GM18873 (cell line): Measurements from ENCODE around the gene NPC1.
"Not testable (repeated sequence)": the region's sequence is repeated elsewhere in the genome, so short reads cannot be mapped to it uniquely, and the experiment has no call there.

ENCODE experiments used
- ATAC-seq: cut with Tn5 transposase; IDR thresholded peaks from one replicate; pipeline ENCODE4 v1.9.1; 2021; ENCODE audit warnings: mild to moderate bottlenecking, moderate library complexity, moderate number of reproducible peaks; ENCODE audit not compliant: unreplicated experiment, low FRiP score

The NPC1 gene

DNA sequence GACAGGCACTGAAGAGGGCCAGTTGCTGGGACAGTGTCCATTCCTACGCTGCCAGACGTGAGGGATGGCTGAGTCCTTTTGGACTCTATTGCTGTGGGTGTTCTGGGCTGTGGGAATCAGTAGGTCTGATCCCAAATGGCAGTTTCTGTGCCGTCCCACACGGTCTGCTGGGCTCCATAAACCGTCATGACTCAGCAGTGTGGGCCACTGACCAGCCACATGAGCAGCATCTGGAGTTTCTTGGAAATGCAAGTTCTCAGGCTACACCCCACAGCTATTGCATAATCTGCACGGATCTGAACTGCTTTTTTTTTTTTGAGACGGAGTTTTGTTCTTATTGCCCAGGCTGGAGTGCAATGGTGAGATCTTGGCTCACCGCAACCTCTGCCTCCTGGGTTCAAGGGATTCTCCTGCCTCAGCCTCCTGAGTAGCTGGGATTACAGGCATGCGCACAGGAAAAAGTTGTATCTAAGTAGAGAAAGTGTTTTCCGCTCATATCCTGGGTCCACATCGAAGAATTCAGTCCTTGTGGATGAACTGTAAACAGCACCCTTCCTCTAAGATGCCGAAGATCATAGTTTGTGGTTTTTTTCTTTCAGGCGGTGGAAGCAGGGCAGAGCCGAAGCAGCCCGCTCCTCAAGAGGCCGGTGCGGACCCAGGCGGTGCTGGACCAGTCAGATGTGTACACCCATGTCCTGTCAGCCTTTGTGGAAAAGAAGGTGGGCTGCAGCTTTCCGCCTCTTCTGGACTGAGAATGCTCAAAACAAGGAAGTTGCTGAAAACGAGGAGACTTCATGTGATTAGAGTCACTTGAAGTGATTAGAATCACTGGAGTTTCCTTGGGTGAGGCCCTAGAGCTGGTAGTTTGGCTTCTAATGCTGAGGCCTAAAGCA is 57.5 kb downstream of the NPC1 start:
- no peak for ATAC-seq

DNA sequence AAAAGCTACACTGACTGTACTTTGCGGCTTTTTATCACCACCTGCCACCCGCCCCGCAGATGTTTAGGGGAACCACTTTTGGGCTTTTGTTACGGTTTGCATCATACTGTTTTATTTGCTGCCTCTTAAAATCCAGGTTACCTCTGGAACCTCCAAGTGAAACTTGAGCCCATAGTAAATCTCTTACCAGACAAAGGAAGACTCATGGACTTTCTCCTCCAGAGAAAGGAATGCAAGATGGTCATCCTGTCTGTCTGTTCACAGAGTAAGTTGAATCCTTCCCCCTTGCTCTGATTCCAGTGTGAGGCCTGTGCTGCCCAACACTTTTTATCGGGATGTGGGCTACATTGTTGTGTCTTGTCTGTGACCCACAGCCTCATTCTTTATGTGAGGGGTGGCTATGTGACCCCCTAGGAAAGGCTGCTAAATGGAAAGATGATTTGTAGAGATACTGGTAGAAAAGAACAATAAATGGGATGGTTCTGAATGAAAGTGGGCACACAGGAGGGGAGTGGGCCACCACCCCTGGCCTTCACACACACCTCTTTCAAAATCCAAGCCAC is 59.7 kb downstream of the NPC1 start:
- ATAC-seq: no peak

DNA sequence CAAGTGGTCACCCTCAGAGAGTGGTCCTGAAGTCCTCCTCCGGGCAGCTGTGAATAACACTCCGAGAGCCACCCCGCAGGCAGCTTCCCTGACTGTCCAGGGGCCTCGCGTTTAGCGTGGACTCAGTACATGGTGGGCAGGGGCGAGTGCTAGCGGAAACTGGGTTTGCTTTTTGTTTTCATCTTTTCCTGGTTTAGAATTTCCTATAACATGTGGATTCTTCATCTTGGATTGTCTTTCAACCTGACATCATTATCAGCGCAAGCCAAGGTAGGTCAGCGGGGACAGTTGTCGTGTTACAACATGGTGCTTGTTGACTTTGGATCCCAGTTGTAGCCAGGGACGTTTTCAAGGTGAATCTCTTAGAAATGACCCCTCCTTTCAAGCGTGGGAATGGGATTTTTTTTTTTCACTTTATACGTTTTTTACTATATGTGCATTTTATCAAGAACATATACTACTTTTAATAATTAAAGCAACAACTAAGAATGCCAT is 62.0 kb downstream of the NPC1 start:
- no peak for ATAC-seq

DNA sequence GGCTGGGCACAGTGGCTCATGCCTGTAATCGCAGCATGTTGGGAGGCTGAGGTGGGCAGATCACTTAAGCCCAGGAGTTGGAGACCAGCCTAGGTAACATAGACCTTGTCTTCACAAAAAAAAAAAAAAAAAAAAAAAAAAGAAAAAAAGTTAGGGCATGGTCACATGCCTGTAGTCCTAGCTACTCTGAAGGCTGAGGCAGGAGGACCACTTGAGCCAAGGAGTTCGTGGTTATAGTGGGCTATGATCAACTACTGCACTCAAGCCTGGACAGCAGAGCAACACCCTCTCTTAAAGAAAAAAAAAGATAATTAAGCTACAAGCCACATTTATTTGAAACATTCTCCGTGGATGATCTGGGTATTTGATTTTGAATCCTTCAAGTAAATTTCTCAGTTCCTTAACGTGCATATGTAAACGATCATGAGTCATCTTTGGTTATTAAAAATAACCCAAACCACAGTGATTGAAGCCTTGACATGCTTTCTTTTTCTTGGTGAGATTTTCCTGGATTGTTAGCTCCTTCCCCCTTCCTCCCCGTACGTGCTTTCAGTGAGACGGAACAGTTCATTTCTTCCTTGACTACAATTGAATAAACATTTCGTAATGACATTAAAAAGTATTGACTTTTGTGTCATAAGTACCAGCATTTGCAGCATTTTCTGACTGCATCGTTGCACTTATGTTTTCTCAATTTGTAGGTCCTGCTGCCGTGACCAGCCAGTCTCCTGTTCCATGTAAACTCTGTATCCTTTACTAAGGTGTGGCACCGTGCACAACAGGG is 62.7 kb downstream of the NPC1 start:
- ATAC-seq: no peak

DNA sequence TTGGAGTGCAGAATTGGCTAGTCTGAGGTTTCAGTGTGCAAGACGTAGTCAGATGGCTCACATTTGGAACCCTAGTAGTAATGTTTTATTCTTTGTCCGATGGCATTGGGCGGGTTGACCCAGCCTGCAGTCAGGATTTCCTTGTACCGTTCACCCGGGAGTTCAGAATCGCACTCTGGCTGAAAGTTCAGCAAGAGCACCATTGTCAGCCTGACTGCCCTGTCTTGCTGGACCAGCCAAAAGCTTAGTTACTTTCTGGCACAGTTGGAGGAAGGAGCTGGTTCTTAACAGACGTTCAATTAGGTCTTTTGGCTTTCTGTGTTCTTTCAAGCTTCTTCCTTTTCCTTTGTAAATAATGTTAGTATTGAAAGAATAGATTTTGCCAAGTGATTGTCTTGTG is 64.4 kb downstream of the NPC1 start:
- ATAC-seq: no peak

DNA sequence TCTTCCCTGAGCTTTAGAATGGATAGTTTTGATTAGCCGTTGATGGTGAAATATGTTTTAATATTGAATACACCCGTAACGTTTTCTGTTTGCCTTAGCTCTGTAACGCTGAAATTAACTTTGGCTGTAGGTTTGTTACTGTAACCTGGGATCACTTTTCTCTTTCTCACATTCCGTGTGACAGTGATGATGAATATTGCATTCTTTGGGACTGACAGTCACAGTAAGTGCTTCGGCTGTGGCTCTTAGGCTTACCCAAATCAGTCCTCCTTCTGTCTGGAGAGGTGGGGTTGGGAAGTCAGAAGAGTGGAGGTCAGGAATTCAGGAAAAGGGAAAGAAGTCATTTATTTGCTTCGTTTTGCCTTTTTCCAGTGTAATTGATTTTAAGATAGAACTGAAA is 65.0 kb downstream of the NPC1 start:
- no peak for ATAC-seq

DNA sequence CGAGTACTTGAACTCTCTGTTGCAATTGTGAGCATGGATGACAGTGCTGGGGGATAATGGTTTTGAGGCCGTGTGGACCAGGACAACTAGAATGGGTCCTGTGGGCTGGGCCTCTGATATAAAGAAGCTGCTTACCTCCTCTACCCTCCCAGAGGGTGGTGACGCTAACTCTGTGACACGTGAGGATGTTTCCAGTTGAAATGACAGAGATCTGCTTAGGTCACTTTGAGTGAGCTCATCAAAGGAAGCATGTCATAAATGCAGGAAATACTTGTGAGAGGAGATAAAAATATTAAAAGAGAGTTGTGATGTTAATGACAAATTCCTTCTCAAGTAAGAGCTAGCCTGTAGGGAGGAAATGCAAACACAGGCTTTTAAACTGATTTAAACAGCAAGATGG is 66.6 kb downstream of the NPC1 start:
- ATAC-seq: no peak

DNA sequence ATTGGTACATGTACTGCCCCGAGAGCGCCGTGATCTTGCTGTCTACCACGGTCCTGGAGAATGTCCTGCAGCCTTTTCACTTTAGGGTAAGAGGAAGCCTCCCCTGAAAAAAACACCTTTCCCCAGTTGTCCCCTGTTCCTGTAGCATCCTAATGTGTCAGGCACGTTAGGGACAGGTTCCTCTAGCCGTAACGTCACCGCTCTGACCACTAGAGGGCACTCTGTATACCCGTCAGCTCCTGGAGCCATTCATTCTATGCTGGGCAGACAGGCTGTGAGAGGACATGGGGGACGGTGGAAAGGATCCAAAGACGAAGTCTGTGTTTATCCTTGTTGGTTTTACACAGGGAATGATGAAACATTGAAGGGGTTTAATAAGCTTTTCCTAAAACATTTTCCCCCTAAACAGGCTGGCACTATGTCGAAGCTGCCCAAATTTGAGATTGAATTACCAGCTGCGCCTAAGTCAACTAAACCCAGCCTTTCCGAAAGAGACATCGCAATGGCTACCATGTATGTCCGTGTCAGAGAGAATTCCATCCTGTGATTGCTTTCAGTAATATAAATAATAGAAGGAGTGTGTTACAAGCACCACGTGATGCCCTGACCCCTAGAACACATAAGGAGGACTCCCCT is 70.3 kb downstream of the NPC1 start:
- peak; percentile 78 for ATAC-seq

DNA sequence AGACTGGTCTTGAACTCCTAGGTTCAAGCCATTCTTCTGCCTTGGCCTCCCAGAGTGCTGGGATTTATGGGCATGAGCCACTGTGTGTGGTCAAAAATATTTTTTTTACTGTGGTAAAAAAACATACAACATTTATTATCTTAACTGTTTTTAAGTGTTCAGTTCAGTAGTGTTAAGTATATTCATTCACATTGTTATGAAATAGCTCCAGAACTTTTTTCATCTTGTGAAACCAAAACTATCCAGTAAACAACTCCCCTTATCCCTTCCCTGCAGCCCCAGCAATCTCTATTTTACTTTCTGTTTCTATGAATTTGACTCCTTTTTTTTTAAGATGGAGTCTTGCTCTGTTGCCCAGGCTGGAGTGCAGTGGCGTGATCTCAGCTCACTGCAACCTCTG is 73.7 kb downstream of the NPC1 start:
- ATAC-seq: no peak

DNA sequence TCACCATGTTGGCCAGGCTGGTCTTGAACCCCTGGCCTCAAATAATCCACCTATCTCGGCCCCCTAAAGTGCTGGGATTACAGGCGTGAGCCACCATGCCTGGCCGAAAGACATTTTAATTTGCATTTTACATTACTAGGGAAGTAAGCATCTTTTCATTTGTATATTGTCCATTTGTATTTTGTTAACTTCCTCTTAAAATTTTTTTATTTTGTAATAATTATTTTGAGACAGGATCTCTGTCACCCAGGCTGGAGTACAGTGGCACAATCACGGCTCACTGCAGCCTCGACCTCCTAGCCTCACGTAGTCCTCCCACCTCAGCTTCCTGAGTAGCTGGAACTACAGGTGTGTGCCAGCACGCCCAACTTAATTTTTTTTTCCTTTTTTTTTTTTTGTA is 74.1 kb downstream of the NPC1 start:
- ATAC-seq: not testable (repeated sequence)

DNA sequence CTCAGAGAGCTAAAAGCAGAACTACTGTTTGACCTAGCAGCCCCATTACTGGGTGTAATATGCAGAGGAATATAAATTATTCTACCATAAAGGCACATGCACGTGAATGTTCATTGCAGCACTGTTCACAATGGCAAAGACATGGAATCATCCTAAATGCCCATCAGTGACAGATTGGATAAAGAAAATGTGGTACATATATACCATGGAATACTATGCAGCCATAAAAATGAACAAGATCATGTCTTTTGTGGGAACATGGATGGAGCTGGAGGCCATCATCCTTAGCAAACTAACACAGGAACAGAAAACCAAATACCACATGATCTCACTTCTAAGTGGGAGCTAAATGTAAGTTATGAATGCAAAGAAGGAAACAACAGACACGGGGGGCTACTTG is 75.4 kb downstream of the NPC1 start:
- not testable (repeated sequence) for ATAC-seq

DNA sequence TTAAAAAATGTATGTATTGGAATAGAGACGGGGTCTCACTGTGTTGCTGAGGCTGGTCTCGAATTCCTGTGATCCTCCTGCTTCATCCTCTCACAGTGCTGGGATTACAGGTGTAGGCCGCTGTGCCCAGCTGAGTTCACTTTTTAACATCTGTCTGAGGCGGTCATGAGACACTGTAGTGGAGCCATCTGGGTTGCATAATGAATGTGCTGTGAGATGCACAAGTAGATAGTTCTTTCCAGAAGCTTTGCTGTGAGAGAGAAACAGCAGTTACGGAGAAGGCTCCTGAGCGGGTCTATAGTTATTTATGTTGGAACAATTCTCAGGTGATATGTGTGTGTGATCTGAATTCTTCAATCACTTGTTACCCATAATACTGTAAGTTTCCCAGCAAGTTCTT is 79.9 kb downstream of the NPC1 start:
- ATAC-seq: no peak

DNA sequence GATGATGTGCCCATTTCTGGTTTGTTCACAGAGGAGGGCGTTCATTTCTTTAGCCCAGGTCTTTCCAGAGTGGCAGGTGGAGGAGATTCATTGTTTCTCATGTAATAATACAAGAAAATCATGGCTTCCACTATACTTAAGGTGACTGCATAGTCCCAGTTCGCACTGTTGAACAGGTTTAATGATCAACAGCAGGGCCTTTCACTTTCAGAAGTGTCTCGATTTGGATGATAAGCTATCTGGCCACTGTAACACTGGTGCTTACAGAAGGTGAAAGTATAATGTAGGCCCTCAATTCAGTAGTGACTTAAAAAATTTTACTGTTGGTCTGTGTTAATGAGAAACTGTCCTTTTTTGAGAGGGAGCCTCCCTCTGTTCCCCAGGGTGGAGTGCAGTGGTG is 81.6 kb downstream of the NPC1 start:
- peak; percentile 49 for ATAC-seq

DNA sequence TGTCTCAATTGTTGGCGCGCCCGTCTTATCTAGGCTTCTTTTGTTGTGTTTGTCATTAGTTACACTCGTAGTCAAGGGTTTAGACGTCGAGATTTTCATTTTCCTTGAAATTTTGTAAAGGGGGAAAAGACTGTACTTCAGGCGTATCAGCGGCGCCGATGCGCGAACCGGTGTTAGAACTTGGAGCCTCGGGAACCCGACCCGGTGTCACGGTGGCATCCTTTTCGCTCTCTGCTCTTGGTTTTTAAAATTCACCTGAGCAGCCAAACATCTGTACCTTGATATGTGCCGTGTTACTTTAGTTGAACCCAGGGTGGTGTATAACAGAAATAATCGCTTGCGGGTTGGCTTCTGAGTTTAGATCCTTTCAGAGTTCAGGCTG is 82.4 kb downstream of the NPC1 start:
- ATAC-seq: no peak

DNA sequence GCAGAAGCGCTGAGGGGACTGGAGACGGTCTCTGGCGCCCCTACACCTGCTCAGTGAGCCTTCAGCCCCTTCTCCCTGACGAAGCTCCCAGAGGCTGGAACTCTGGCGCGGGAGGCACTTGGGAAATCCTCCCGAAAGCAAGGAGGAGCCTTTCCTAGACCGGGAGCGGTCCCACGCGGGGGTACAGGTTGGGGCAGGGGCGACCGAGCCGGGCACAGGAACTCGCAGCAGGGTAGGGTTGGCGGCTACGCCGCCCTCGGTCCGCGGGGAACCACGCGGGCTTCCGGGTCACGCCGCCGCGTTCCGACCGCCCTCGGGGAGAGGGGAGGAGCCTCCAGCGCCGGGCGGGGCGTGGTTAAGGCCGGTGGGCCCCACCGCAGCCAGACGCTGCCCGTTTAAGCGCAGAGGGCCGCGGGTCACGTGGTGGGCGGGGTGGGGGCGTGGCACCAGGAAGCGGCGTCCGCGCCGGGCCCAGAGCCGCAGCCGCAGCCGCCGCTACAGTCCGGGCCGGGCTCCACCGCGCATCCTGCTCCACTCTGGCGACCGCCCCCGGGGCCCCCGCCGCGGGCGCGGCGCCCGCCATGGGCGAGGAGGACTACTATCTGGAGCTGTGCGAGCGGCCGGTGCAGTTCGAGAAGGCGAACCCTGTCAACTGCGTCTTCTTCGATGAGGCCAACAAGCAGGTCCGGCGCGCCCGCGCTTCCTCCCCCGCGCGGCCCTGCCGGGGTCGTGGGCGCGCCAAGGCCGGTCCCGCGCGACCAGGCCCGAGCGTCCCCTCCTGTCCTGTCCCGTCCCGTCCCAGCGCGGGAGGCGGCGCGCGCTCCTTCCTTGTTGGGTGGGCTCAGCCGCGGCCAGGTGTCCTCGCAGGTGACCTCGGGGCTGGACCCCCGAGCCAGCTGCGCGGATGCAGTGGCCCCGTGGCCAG is 83.0 kb downstream of the NPC1 start, which contains the start of gene RMC1:
Gene RMC1 (plus strand): TSS at position 474 of the 925 bp plus-strand sequence. CDS start 108 bp downstream, at position 582.
- peak; percentile 49 for ATAC-seq

DNA sequence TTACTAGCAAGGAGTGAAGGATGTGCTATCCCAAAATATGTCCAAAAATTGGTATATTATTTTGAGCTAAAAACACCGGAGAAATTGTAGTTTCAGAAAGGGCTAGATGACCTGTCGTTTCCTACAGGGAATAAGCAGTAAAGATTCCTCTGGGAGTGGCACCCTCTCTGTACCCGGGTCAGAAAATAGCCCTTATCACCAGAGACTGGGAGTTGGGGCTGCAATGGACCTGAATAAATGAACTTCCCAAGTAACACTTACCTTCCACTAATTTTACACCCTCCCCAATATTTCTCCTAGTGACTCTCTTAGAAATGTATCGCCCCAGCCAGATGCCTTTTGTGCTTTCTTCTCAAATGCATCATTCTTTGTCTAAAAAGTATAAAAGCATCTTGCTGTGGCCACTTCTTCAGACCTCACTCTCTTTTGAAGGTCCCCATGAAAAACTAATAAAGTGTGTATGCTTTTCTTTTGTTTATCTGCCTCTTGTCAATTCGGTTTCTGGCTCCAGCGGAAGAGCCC is 83.7 kb downstream of the NPC1 start:
- ATAC-seq: no peak

DNA sequence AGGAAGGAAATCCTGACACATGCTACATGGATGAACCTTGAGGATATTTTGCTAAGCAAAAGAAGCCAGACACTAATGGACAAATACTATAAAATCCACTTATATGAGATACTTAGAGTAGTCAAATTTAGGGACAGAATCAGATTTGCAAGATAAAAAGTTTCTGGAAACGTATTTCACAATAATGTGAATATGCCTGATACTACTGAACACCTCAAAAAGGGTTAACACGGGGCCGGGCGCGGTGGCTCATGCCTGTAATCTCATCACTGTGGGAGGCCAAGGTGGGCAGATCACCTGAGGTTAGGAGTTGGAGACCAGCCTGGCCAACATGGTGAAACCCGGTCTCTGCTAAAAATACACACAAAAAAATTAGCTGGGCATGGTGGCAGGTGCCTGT is 84.7 kb downstream of the NPC1 start:
- ATAC-seq: no peak

DNA sequence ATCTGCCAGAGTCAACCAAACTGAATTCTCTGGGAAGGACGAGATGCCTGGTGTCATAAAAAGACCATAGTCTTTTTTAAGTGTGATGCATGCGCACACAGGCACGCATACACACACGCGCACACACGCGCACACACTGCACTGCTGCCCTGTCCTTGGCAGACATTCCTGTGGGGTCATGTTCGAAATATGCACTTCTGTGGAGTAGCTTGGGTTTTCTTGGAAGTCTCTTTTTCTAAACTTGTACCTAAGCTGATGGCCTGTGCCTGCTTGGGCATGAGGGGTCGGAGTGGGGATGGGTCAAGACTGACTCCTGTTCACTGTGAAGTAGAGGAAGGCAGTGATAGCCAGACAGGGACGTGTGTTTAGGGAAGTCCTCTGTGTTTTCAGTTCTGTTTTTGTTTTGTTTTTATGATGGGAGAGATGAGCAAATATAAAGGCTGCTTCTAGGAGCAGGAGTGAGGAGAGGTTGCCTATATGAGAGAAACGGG is 87.0 kb downstream of the NPC1 start:
- no peak for ATAC-seq

DNA sequence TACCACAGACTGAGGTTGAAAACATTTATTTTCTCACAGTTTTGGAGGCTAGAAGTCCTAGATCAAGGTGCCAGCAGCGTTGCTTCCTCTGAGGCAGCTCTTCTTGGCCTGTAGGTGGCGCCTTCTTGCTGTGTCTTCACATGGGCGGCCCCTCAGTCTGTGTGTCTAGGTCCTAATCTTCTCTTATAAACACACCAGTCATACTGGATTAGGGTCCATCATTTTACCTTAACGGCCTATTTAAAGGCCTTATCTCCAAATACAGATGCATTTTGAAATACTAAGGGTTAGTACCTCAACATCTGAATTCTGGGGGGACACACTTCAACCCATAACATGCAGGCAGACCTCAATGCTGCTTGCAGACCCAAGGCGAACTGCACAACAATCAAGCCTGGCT is 87.4 kb downstream of the NPC1 start:
- ATAC-seq: peak; percentile 34
